NCI-H2196 treated with DMSO at 0.1 percent for 48 hours (cell line): ENCODE results near the gene TRIM71.
"Not testable (repeated sequence)": the region's sequence is repeated elsewhere in the genome, so short reads cannot be mapped to it uniquely, and the experiment has no call there.

Source experiments
- DNase-seq: peaks from one replicate; lab custom pipeline; 2025; ENCODE audit not compliant: unreplicated experiment; lab: John Stamatoyannopoulos, UW

TRIM71 gene

GRCh38 chr3:32817558-32818228 lies at the start of gene TRIM71:
Gene TRIM71 (plus strand): TSS chr3:32817997. CDS start chr3:32818081, 84 bp downstream.
- DNase-seq: no peak

- DNase-seq: no peak
Measured at GRCh38 chr3:32778389-32778788, 39.4 kb upstream of the TRIM71 start.

GRCh38 chr3:32780071-32780734 lies 37.6 kb upstream of the TRIM71 start:
- DNase-seq: no peak

- no peak for DNase-seq
Measured at GRCh38 chr3:32780735-32781210, 37.0 kb upstream of the TRIM71 start.

- peak; percentile 21 for DNase-seq
Measured at GRCh38 chr3:32781211-32781968, 36.4 kb upstream of the TRIM71 start.

GRCh38 chr3:32781969-32782270 lies 35.9 kb upstream of the TRIM71 start:
- not testable (repeated sequence) for DNase-seq

GRCh38 chr3:32782407-32782806 lies 35.4 kb upstream of the TRIM71 start:
- no peak for DNase-seq

GRCh38 chr3:32791833-32792232 lies 26.0 kb upstream of the TRIM71 start:
- DNase-seq: no peak

GRCh38 chr3:32794487-32795308 lies 23.1 kb upstream of the TRIM71 start:
- DNase-seq: no peak

GRCh38 chr3:32796384-32796950 lies 21.3 kb upstream of the TRIM71 start:
- not testable (repeated sequence) for DNase-seq

- DNase-seq: no peak
Measured at GRCh38 chr3:32797776-32798175, 20.0 kb upstream of the TRIM71 start.

GRCh38 chr3:32801440-32801839 lies 16.4 kb upstream of the TRIM71 start:
- DNase-seq: not testable (repeated sequence)

GRCh38 chr3:32813180-32813579 lies 4.6 kb upstream of the TRIM71 start:
- no peak for DNase-seq

GRCh38 chr3:32814361-32814760 lies 3.4 kb upstream of the TRIM71 start:
- DNase-seq: no peak

GRCh38 chr3:32815841-32816438 lies 1.9 kb upstream of the TRIM71 start:
- DNase-seq: no peak

GRCh38 chr3:32816439-32817256 lies 1.1 kb upstream of the TRIM71 start:
- no peak for DNase-seq

- DNase-seq: no peak
Measured at GRCh38 chr3:32817257-32817557, 590 bp upstream of the TRIM71 start.

- DNase-seq: no peak
Measured at GRCh38 chr3:32818229-32818969, 602 bp downstream of the TRIM71 start.

GRCh38 chr3:32818970-32819511 lies 1.2 kb downstream of the TRIM71 start:
- no peak for DNase-seq
